IMR-90 (cell line): ENCODE measurements around the gene RUFY1.
"Not testable (repeated sequence)": the region's sequence is repeated elsewhere in the genome, so short reads cannot be mapped to it uniquely, and the experiment has no call there.

ENCODE experiments used
- MAFK ChIP-seq: IDR thresholded peaks from 2 replicates; pipeline ENCODE4 v1.6.1; 2012; ENCODE audit warnings: low read depth, low read length, improper control_type of control experiment
- MXI1 ChIP-seq: IDR thresholded peaks from 2 replicates; pipeline ENCODE4 v1.6.1; 2012; ENCODE audit warnings: low read depth, mild to moderate bottlenecking, low read length, moderate library complexity, borderline replicate concordance

GRCh38 chr5:179522107-179522506 lies 28.2 kb upstream of the RUFY1 start:
- not testable (repeated sequence) for TF ChIP-seq MXI1, MAFK
